ENCODE data around the gene AQR. TPM values are rescaled to one million over a fixed set of nuclear protein-coding genes. Genes with fewer than 3 reads are reported as not detected.

AQR gene
- total RNA-seq, 1 experiment from 2014 or later: 54.4 TPM

DNA sequence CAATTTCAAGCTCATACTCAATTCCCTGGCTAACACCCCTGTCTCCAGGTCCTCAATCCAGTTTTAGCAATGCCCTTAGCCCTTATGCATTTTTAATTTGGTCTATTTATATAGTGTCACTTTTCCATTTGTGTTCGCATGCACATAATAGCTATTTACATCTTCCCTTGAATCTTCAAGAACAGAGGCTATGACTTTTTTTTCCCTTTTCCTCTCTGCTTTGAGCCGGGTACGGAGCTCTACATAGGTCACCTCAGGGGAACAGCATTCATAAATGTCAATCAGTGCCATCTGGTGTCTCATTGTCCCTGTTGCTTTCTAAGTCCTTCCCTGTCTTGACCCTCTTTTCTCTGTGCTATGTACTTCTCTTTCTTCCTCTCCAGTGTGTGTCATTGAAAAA, 147.7 kb downstream of the AQR start:
- H3K9ac ChIP-seq (ENCODE audit: extremely low read depth, insufficient read length, low read length): no peak overlapping the region
- H3K4me1 Mint-ChIP-seq: peaks cover 4 to 5% of the 10 kb centered on the region in 2 experiments; a peak in 1 of 4 replicates
- no peak overlapping the region for H3K23ac ChIP-seq (ENCODE audit: insufficient read length, low read depth, low read length)
- no CpG with 5 or more reads among the region's 3 CpGs for WGBS (ENCODE audit: extremely low coverage, insufficient read length, low lambda C conversion rate)
- H3K9me3 Mint-ChIP-seq: no peaks in the 10 kb centered on the region
- no peak overlapping the region for H2BK15ac ChIP-seq (ENCODE audit: low read depth, low read length)
- H4K8ac ChIP-seq (replicated peaks; ENCODE audit: insufficient read length, low read depth, low read length): no peak overlapping the region
- no peak overlapping the region for H4K91ac ChIP-seq (ENCODE audit: insufficient read length, low read depth, low read length)
- no peaks in the 10 kb centered on the region for H3K9me3 ChIP-seq (ENCODE audit: control insufficient read depth, low read depth, low read length)
- no peak overlapping the region for H3K27ac Mint-ChIP-seq
- no peaks in the 10 kb centered on the region for H3K79me2 ChIP-seq (ENCODE audit: insufficient read depth, low read length)
- H3K4me1 ChIP-seq (ENCODE audit: insufficient read depth, low read length): no peaks in the 10 kb centered on the region
- no peak overlapping the region for H2BK20ac ChIP-seq (ENCODE audit: low read depth, low read length, poor library complexity, severe bottlenecking)
- H3K36me3 Mint-ChIP-seq (ENCODE audit: insufficient read depth in 1 of 3, low read depth in 3 of 3): no peaks in the 10 kb centered on the region
- no peaks in the 10 kb centered on the region for H3K23me2 ChIP-seq (ENCODE audit: insufficient read length, low read depth, low read length, poor library complexity, severe bottlenecking)
- H2BK12ac ChIP-seq (ENCODE audit: insufficient read length, low read depth, low read length): no peak overlapping the region
- H2AFZ ChIP-seq (ENCODE audit: low read length): no peak overlapping the region
- no peaks in the 10 kb centered on the region; the same call in 1 of the 2 replicates for H3K27me3 Mint-ChIP-seq (ENCODE audit: low read depth)
- H3T11ph ChIP-seq (ENCODE audit: low read length): no peak overlapping the region
- no peak overlapping the region for H3K14ac ChIP-seq (ENCODE audit: insufficient read depth, low read length)
- no peaks in the 10 kb centered on the region for H3K79me1 ChIP-seq (ENCODE audit: insufficient read depth, low read depth, low read length, poor library complexity, severe bottlenecking)
- TF ChIP-seq, protein P1, sequence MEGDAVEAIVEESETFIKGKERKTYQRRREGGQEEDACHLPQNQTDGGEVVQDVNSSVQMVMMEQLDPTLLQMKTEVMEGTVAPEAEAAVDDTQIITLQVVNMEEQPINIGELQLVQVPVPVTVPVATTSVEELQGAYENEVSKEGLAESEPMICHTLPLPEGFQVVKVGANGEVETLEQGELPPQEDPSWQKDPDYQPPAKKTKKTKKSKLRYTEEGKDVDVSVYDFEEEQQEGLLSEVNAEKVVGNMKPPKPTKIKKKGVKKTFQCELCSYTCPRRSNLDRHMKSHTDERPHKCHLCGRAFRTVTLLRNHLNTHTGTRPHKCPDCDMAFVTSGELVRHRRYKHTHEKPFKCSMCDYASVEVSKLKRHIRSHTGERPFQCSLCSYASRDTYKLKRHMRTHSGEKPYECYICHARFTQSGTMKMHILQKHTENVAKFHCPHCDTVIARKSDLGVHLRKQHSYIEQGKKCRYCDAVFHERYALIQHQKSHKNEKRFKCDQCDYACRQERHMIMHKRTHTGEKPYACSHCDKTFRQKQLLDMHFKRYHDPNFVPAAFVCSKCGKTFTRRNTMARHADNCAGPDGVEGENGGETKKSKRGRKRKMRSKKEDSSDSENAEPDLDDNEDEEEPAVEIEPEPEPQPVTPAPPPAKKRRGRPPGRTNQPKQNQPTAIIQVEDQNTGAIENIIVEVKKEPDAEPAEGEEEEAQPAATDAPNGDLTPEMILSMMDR (conservative IDR thresholded peaks at IDR 0.05): no peak
- H2BK5ac ChIP-seq (ENCODE audit: insufficient read length, low read length): no peak overlapping the region
- H4K20me1 ChIP-seq (ENCODE audit: control insufficient read depth, insufficient read depth, insufficient read length): no peaks in the 10 kb centered on the region
- no peak for DNase-seq
- H2AK5ac ChIP-seq (ENCODE audit: insufficient read length, low read length): no peak overlapping the region
- no peak overlapping the region for H3K4me3 Mint-ChIP-seq
- no peak overlapping the region for H4K5ac ChIP-seq (ENCODE audit: insufficient read length, low read depth, low read length)
- no peak overlapping the region for H3K18ac ChIP-seq (ENCODE audit: insufficient read length, low read depth, low read length)
- no peaks in the 10 kb centered on the region; the same call in 1 of the 2 replicates for H3K27me3 ChIP-seq (ENCODE audit: insufficient read depth, low read length)
- no peak overlapping the region for H3K4me2 ChIP-seq (ENCODE audit: insufficient read depth, insufficient read length, low read length)
- H3K4ac ChIP-seq (ENCODE audit: low read depth, low read length): no peak overlapping the region
- no peak overlapping the region for H2BK120ac ChIP-seq (ENCODE audit: low read depth, low read length, poor library complexity, severe bottlenecking)
- H3K27ac ChIP-seq (ENCODE audit: insufficient read length, low read depth, low read length): no peak overlapping the region
- H3K56ac ChIP-seq (ENCODE audit: insufficient read length, low read depth, low read length): no peak overlapping the region
